Measurements from ENCODE around the gene GGA3.
"Not testable (repeated sequence)": the region's sequence is repeated elsewhere in the genome, so short reads cannot be mapped to it uniquely, and the experiment has no call there.

The GGA3 gene

DNA sequence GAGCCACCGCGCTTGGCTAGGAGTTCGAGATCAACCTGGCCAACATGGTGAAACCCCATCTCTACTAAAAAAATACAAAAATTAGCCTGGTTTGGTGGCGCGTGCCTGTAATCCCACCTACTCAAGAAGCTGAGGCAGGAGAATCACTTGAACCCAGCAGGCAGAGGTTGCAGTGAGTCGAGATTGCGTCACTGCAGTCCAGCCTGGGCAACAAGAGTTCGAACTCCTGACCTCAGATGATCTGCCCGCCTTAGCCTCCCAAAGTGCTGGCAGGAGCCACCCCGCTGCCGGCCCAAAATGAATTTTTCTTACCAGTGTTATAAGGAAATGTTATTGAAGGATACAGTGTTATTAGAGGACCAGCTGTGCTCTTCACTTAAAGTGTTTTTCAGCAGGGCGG is 53.6 kb downstream of the GGA3 start:
- DNase-seq: no peak

DNA sequence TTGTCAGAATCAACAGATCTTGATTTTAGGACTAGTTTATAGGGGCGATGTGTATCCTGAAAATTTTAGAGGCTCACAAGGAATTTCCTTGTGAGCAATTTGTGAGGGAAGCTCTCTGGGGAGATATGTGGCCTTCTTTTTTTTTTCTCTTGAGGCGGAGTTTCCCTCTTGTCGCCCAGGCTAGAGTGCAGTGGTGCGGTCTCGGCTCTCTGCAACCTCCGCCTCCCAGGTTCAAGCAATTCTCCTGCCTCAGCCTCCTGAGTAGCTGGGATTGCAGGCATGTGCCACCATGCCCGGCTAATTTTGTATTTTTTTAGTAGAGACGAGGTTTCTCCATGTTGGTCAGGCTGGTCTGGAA is 54.4 kb downstream of the GGA3 start:
- not testable (repeated sequence) for DNase-seq

DNA sequence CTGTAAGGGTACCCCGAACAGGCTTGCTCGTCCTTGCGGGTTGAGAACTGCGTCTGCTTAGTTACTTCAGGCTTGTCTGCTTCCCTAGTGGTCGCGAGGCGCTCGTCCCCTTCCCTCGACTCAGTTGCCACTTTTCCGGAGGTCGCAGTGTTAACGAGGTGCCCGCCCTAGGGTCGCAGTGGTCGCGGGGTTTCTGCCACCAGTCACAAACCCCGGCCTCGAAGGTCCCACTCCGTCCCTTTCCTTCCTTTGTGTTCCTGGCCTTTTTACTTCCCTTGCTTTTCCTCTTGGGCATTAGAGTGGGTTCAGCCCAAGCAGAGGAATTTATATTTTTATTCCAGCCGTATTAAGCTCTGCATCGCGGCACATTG is 55.6 kb downstream of the GGA3 start:
- DNase-seq: peak; percentile 40

DNA sequence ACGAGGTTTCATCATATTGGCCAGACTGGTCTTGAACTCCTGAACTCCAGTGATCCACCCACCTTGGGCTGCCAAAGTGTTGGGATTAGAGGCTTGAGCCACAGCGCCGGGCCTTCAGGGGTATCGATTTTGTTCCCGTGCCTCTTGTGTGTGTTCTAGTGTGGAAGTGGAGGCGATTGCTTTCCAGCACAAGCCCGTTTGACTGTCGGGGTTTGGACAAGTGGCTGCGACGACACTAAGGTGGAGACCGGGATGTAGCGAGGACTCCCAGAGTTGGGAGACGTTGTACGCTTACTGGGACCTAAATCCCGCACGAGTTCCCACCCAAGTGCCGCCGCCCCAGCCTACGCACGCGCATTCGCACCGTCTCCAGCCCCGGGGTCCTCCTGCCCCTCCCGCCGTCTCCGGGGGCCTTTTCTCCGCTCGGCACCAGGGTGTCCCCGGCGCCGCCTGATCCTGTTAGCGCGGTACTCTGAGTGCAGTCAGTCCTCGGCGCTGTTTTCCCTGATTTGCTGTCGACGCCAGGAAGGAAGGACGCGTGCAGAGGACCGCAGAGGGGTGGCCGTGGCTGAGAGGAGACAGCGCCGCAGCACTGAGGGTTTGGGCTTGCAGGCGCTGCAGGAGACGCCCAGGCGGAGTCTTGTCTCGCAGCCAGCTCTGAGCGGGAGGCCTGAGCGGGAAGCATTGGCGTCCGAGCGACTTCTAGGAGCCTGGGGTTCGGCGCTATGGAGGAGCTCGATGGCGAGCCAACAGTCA is 56.2 kb downstream of the GGA3 start, which contains the start of gene NUP85:
Gene NUP85, plus strand, starts transcription at position 643 of the 756 bp plus-strand sequence. Its CDS starts 83 bp downstream, at position 726.
- DNase-seq: peak; percentile 97

DNA sequence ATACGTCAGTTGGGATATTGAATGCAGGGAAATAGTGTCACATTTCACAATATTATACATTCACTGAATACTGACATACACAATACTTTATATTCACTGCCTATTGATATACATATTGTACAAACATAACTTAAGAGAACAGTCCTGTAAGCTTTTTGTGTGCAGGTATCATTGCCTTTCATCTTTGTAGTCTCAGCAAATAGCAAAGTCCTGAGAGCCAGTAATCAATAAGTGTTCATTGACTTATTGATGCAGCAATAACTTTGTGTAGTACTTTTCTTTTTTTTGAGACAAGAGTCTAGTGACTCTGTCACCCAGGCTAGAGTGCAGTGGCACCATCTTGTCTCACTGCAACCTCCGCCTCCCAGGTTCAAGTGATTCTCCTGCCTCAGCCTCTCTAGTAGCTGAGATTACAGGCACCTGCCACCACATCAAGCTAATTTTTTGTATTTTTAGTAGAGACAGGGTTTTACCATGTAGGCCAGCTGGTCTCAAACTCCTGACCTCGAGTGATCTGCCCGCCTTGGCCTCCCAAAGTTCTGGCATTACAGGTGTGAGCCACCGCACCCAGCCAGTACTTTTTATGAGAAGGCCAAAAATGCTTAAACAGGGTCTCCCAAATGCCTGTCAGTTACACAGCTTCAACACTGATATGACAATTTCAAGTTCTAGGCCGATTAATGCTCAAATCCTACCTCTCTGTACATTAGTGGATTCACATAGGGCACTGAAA is 61.4 kb downstream of the GGA3 start:
- no peak for DNase-seq

DNA sequence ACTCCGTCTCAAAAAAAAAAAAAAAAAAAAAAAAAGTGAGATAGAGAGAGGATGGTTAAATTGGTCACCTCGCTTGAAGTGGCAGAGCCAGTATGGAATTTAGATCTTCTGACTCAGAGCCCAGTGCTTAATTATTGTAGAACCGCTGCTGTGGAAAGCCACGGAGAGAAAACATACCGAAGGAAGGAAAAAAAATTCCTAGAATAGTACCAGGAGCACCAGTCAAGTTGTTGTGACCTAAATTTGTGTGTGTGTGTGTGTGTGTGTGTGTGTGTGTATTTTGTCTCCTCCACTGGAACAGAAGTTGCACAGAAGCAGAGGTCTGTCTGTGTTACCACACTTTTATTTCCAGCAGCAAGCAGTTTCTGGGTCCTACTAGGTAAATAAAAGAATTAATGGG is 66.5 kb downstream of the GGA3 start:
- DNase-seq: no peak

DNA sequence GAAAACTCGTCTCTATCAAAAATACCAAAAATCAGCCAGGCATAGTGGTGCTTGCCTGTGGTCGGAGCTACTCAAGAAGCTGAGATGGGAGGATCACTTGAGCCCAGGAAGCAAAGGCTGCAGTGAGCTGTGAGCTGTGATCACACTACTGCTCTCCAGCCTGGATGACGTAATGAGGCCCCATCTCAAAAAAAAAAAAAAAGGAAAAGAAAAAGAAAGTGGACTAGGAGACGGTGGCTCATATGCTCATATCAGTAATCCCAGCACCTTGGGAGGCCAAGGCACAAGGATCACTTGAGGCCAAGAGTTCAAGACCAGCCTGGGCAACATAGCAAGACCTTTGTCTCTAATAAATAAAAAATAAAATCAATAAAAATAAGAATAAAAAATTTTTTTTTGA is 69.8 kb downstream of the GGA3 start:
- no peak for DNase-seq

DNA sequence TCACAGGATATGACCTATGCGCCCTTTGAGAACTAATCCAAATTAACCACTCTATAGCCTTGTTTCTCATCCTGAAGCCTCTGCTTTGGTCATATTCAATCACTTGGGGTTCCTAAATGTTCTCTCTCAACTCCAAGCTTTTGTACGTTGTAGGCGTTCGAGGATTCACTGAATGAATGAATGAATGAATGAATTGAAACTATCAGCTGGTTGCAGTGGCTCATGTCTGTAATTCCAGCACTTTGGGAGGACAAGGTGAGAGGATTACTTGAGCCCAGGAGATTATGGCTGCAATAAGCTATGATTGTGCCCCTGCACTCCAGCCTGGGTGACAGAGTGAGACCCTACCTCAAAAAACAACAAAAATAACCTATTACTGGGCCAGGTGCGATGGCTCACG is 72.8 kb downstream of the GGA3 start:
- no peak for DNase-seq
